ENCODE measurements around the gene CLEC16A.

The CLEC16A gene

DNA sequence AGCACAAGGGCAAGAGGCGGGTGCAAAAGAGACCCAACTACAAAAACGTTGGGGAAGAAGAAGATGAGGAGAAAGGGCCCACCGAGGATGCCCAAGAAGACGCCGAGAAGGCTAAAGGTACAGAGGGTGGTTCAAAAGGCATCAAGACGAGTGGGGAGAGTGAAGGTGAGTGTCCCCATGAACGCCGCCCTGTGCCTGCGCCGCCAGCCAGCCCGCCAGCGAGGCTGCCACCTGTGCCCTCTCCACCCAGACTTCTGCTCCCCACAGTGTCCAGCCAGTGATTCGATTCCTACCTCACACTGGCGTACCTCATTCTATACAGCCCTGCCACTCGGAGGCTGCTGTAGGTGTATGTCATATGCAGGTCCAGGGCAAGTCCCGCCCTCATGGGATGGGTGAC lies 58.8 kb downstream of the CLEC16A start:
- TF ChIP-seq, protein P1, sequence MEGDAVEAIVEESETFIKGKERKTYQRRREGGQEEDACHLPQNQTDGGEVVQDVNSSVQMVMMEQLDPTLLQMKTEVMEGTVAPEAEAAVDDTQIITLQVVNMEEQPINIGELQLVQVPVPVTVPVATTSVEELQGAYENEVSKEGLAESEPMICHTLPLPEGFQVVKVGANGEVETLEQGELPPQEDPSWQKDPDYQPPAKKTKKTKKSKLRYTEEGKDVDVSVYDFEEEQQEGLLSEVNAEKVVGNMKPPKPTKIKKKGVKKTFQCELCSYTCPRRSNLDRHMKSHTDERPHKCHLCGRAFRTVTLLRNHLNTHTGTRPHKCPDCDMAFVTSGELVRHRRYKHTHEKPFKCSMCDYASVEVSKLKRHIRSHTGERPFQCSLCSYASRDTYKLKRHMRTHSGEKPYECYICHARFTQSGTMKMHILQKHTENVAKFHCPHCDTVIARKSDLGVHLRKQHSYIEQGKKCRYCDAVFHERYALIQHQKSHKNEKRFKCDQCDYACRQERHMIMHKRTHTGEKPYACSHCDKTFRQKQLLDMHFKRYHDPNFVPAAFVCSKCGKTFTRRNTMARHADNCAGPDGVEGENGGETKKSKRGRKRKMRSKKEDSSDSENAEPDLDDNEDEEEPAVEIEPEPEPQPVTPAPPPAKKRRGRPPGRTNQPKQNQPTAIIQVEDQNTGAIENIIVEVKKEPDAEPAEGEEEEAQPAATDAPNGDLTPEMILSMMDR (conservative IDR thresholded peaks at IDR 0.05) = no peak
- H3K27ac ChIP-seq = no peak overlapping the region

DNA sequence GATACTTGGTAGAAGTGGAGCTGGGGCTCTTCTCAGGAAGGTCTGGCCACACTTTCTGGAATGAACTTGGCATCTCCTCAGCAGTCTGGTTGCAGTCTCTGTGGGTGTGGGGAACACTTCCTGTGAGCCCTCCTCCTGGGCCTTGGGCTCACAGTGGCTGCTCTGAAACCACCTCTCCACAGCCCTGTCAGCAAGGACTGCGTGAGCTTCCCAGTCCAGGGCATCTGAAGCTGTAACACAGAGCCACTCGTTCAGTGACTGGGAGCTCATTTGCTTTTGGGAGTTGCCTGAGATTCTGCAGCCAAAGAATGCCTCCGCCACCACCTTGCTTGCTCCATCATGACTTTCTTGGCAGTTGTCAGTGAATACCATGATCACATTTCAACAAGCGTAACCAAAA lies 60.0 kb downstream of the CLEC16A start:
- TF ChIP-seq, protein P1 (conservative IDR thresholded peaks at IDR 0.05) = no peak
- no peak overlapping the region for H3K27ac ChIP-seq

DNA sequence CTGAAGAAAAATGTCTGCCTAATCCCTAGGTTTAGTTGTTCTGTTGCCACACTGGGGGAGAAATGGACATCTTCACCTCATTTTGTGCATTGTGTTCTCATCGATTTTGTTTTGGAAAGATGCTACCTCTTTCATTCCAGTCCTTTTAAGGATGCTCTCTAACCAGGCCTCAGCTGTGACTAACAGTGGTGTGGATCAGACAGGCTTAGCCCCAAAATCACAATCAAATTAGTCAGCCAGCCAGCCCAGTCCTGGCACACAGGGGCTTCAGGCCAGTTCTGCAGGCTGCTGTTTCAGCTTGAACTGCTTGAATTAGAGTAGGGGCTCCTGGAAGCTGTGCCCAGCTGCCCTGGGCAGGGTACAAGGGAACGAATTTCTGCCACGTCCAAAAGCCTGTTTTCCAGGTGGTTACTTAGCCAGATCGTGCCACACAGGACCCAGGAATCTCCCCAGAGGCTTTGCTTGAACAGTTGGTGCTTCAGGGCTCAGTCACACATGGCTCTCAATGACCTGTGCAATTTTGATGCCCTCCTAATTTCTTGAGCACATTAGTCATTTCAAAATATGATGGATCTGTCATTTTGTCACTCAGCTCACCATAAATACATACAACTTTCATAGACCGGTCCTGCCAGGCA lies 60.7 kb downstream of the CLEC16A start:
- TF ChIP-seq, protein P1 (conservative IDR thresholded peaks at IDR 0.05) = no peak
- no peak overlapping the region for H3K27ac ChIP-seq

DNA sequence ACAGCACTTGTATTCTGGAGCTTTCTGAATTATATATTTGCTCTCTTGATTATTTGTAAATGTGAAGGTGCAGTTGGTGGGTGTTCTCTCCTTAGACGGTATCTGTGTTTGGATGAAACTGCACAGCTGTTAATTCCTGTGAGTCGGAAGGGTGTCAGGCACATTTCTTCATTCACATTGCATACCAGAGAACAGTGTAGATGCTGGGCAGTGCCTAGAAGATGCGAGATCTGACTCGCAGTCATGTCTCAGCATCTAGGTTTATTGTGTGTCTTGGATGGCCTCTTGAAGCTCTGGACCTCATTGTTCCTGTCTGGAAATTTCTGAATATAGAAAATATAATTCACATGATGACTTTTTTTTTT lies 61.2 kb downstream of the CLEC16A start:
- no peak overlapping the region for H3K27ac ChIP-seq
- TF ChIP-seq, protein P1 (conservative IDR thresholded peaks at IDR 0.05) = no peak

DNA sequence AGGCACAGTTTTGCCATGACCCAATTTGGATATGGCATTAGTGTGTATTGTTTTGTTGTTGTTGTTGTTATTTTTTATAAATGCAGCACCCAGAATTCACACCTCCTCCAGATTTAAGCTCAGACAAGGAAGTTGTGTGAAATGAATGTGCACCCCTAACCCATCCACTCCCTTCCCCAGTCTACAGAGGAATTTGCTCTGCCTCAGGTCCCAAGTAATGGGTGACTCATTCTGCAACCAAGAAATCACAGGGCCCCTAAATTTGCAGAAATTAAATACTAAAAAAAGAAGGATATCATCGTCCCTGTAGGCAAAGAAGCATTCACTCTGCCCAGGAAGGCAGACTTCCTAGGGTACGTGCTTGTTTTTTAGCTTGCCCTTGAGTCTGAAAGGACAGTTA lies 62.3 kb downstream of the CLEC16A start:
- TF ChIP-seq, protein P1 (conservative IDR thresholded peaks at IDR 0.05) = no peak
- no peak overlapping the region for H3K27ac ChIP-seq

DNA sequence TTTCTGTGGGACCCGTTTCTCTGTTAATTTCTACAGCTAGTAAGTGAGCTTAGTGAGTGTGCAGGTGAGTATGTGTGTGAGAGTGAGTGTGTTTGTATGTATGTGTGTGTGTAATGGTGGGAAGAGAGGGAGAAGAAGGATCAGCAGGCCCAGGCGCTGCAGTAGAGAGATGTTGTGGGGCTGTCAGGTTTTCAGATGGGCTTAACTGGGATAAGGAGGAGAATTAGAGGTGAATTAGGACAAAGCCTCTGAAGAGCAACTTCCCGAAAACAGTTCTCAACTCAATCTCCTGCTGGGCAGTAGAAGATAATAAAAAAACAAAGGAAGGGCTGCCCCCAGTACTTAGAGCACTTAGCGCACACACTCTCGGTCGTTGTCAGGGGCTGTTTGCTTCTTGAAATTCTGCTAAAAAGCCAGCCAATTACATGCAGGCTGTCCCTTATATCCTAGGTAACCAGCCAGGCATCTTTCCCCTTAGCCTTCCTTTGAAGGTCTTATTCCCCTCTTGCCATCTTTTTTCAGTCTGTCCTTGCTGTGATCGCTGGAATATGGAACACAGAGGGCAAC lies 63.4 kb downstream of the CLEC16A start:
- H3K27ac ChIP-seq = no peak overlapping the region
- TF ChIP-seq, protein P1 (conservative IDR thresholded peaks at IDR 0.05) = no peak

DNA sequence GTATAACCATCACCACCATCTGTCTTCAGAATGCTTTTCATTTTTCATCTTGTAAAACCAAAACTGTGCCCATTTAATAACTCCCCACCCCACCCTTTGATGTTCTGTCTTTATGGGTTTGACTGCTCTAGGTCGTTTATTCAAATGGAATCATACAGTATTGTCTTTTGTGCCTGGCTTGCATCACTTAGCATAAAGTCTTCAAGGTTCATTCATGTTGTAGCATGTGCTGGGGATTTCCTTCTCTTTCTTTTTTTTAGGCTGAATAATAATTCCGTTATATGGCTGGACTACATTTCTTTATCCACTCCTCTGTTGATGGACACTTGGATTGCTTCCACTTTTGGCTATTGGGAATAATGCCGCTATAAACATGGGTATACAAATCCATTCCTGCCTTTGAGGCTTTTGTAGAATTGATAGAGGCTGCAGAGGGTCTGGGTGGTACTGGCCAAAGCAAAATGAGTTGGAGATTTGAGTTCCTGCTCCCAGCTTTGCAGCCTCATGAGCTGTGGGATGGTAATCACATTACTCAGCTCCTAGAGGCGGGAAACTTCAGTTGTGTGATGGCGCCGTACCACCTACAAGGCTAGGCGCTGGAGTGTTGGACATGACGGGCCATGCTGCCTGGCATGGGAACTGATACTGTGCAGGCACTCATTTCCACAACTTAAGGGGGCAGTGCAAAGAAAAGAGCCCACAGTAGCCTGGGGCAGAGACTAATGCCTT lies 64.8 kb downstream of the CLEC16A start:
- TF ChIP-seq, protein P1 (conservative IDR thresholded peaks at IDR 0.05) = no peak
- no peak overlapping the region for H3K27ac ChIP-seq
